B cell (primary cell): ENCODE data around the gene LRRC55. TPM values are rescaled to one million over a fixed set of nuclear protein-coding genes. Genes with fewer than 3 reads are reported as not detected.

Source experiments
- ATAC-seq: fragments of 200-7000 bp; cut with Tn5 transposase; one replicate; pipeline ENCODE4 v1.10.0; 2021; ENCODE audit warnings: low read depth, mild to moderate bottlenecking, moderate number of reproducible peaks, moderate library complexity
- CTCF ChIA-PET: fragments of 350-600 bp; sonication (Branson Sonifier 250); formaldehyde crosslinking; loops from one replicate; lab custom pipeline; 2021; ENCODE audit warnings: antibody characterized with exemption, inconsistent platforms; lab: Charles Lee
- POLR2A ChIA-PET: fragments of 350-600 bp; sonication (Branson Sonifier 250); formaldehyde crosslinking; loops from one replicate; lab custom pipeline; 2021; ENCODE audit warnings: antibody characterized with exemption; lab: Charles Lee
- DNase-seq: peaks from one replicate; pipeline ENCODE4 v3.0.0; 2013
- H2AFZ ChIP-seq: 2 replicates; pipeline ENCODE4 v1.6.1; 2012; ENCODE audit warnings: mild to moderate bottlenecking, low read depth, low read length; ENCODE audit not compliant: insufficient read depth, poor library complexity, severe bottlenecking
- H3K27ac ChIP-seq, 2 donors: 1 replicate in 1 of 2; 2 replicates in 1 of 2; pipeline ENCODE4 v1.5.1; 2012 to 2013; ENCODE audit warnings: low read length in 2 of 2, mild to moderate bottlenecking in 2 of 2, moderate library complexity in 1 of 2
- H3K27me3 ChIP-seq, 4 experiments: fragments of 200-600 bp in 1 of 4; sonication (generic) in 1 of 4; replicated peaks in 1 of 4; 1 replicate in 2 of 4; 2 replicates in 2 of 4; pipeline versions ENCODE4 v1.6.1 to v1.7.0; 2013 to 2016; ENCODE audit warnings: low read length in 3 of 4, mild to moderate bottlenecking in 2 of 4, mixed read lengths in 1 of 4, moderate library complexity in 1 of 4; ENCODE audit not compliant: insufficient read depth in 4 of 4, control insufficient read depth in 3 of 4; ENCODE audit errors: control extremely low read depth in 1 of 4
- H3K36me3 ChIP-seq, 2 experiments: replicated peaks in 1 of 2; 1 replicate in 1 of 2; 2 replicates in 1 of 2; pipeline versions ENCODE4 v1.6.1 to v1.7.1; 2013; ENCODE audit warnings: low read length in 1 of 2; ENCODE audit not compliant: insufficient read depth in 2 of 2, control insufficient read depth in 1 of 2; ENCODE audit errors: control extremely low read depth in 1 of 2, extremely low read depth in 1 of 2
- H3K4me1 ChIP-seq, 2 donors: fragments of 200-600 bp in 1 of 2; sonication (generic) in 1 of 2; 1 replicate in 1 of 2; 2 replicates in 1 of 2; pipeline versions ENCODE4 v1.5.1 to v1.6.1; 2013 to 2017; ENCODE audit warnings: low read length in 2 of 2; ENCODE audit not compliant: control insufficient read depth in 2 of 2, insufficient read depth in 2 of 2
- H3K4me2 ChIP-seq: replicated peaks from 2 replicates; pipeline ENCODE3; 2012; ENCODE audit warnings: mild to moderate bottlenecking, low read depth, low read length; ENCODE audit not compliant: poor library complexity, severe bottlenecking
- H3K4me3 ChIP-seq, 5 experiments: fragments of 200-600 bp in 1 of 5; sonication (generic) in 1 of 5; 1 replicate in 3 of 5; 2 replicates in 2 of 5; pipeline versions ENCODE4 v1.5.1 to v1.7.0; 2011 to 2016; ENCODE audit warnings: low read length in 4 of 5, mild to moderate bottlenecking in 4 of 5, low read depth in 2 of 5, control low read depth in 1 of 5, moderate library complexity in 1 of 5; ENCODE audit not compliant: insufficient read depth in 1 of 5; ENCODE audit errors: control extremely low read depth in 1 of 5, extremely low read depth in 1 of 5
- H3K79me2 ChIP-seq: fragments of 200-600 bp; sonication (generic); one replicate; pipeline ENCODE4 v1.6.0; 2016; ENCODE audit warnings: low read length; ENCODE audit not compliant: control insufficient read depth, insufficient read depth
- H3K9ac ChIP-seq: fragments of 200-600 bp; sonication (generic); 2 replicates; pipeline ENCODE4 v1.6.1; 2017; ENCODE audit warnings: mild to moderate bottlenecking, low read length, moderate library complexity
- H3K9me3 ChIP-seq, 3 donors: one replicate each; pipeline versions ENCODE4 v1.6.1 to v1.7.1; 2013; ENCODE audit warnings: low read length in 2 of 3; ENCODE audit not compliant: control insufficient read depth in 2 of 3, insufficient read depth in 1 of 3; ENCODE audit errors: control extremely low read depth in 1 of 3
- H4K20me1 ChIP-seq: 2 replicates; pipeline ENCODE4 v1.6.0; 2012; ENCODE audit warnings: mild to moderate bottlenecking, low read length; ENCODE audit not compliant: insufficient read depth, control insufficient read depth, poor library complexity, severe bottlenecking
- H3K27ac Mint-ChIP-seq: one replicate; pipeline ENCODE4 v1.8.0; 2021; ENCODE audit warnings: mixed read lengths
- H3K27me3 Mint-ChIP-seq: one replicate; pipeline ENCODE4 v1.8.0; 2021; ENCODE audit warnings: mixed read lengths
- H3K4me1 Mint-ChIP-seq: one replicate; pipeline ENCODE4 v1.8.0; 2021; ENCODE audit warnings: mixed read lengths
- H3K4me3 Mint-ChIP-seq: one replicate; pipeline ENCODE4 v1.8.0; 2021; ENCODE audit warnings: mixed read lengths
- H3K9me3 Mint-ChIP-seq: one replicate; pipeline ENCODE4 v1.8.0; 2022; ENCODE audit warnings: mixed read lengths; ENCODE audit not compliant: insufficient read depth
- EZH2 ChIP-seq: IDR thresholded peaks from 2 replicates; pipeline ENCODE4 v1.6.1; 2012; ENCODE audit warnings: borderline replicate concordance, low read depth, mild to moderate bottlenecking, moderate library complexity, low read length; ENCODE audit not compliant: insufficient read depth, poor library complexity, severe bottlenecking
- WGBS: methylation state at CpG from one replicate; pipeline ENCODE4 v1.1.5; 2013; ENCODE audit warnings: missing lambda C conversion rate; ENCODE audit not compliant: insufficient coverage; 5-methylcytosine and 5-hydroxymethylcytosine counted together
- intact Hi-C: fragments of 100-400 bp; cut with micrococcal nuclease; formaldehyde crosslinking; loops from one replicate; pipeline ENCODE4 v1.10.0; 2022
- polyA plus RNA-seq: library from polyadenylated mRNA; depleted of rRNA; stranded (reverse); fragments of >200 nt; gene quantifications from 2 replicates; pipeline ENCODE4 v1.2.3, GENCODE V29; 2012
- total RNA-seq, 2 donors: library from RNA; stranded (reverse); fragments of 120-200 nt in 1 of 2; gene quantifications; 1 replicate in 1 of 2; 2 replicates in 1 of 2; pipeline versions ENCODE4 v1.2.3 to v1.2.4, GENCODE V29; 2013 to 2022
- TF ChIP-seq, protein P1 (sequence below): fragments of 200-600 bp; IDR thresholded peaks from one replicate; pipeline ENCODE4 v1.8.0; 2022; ENCODE audit warnings: antibody characterized with exemption, mild to moderate bottlenecking

The LRRC55 gene
- total and polyA plus RNA-seq, 2 donors (not counting 1 experiment from before 2014, with no cell fraction given): not detected

DNA sequence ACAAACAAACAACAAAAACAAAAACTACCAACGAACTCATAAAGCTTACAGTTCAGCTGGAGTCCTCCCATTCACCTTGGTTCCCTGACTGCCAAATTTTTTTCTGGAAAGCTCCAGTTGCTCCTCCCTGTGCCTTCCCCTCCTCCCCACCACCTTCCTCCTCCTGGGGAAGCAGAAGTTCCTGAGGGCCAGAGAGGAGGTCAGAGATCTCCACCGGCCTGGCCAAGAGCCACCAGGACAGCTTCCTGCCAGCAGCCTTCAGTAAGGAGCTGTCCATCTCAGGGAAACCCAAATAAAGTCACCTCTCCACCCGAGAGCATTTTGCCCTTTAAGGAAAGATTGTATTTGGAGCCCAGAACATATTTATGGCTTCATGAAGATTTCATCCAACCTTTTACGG is 35.3 kb downstream of the LRRC55 start:
- Mint-ChIP-seq H3K4me3 (no peak overlapping the region), H3K27ac (no peak overlapping the region)

DNA sequence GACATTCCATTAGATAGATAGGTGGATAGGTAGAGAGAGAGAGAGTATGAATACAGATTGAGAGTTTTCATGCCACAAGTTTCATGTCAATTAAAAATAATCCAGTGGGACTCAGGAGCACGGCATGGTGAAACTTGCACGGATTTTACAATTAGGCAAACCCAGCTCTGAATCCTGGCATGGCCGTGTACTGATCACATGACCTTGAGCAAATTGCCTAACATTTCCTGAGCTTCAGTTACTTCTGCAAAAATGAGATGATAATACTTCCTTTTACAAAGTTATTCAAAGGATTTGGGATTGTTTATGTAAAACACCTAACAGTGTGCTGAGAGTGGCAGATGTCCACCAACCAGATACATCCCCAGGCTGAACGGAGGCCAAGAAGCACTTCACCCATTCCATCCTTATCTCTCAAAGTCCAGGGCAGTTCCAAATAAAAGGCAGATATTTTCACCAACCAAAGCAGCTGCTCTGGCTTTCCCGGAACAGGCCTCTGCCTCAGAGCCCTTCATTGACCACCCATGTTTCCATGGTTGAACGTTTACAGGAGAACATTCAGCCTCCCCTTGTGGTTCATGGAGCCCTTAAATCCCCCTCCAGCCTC is 37.4 kb downstream of the LRRC55 start:
- no peak overlapping the region for H3K9ac ChIP-seq
- no peak overlapping the region for H3K27ac Mint-ChIP-seq
- H3K27me3 Mint-ChIP-seq: peaks cover 10% of the 10 kb centered on the region
- H3K4me1 ChIP-seq: no peaks in the 10 kb centered on the region
- no peaks in the 10 kb centered on the region for H3K79me2 ChIP-seq
- H3K4me2 ChIP-seq: no peak overlapping the region
- H3K9me3 Mint-ChIP-seq: no peaks in the 10 kb centered on the region
- H3K4me1 Mint-ChIP-seq: no peaks in the 10 kb centered on the region
- no peaks in the 10 kb centered on the region for H3K36me3 ChIP-seq
- no peak for DNase-seq
- H3K27me3 ChIP-seq: peaks cover 0 to 5% (median 0%) of the 10 kb centered on the region in 4 experiments
- H3K9me3 ChIP-seq: no peaks in the 10 kb centered on the region
- intact Hi-C loops: no loop called here
- H4K20me1 ChIP-seq: no peaks in the 10 kb centered on the region
- ChIA-PET POLR2A (no interaction called here), CTCF (no interaction called here)
- 54% methylated on average over 5 of the region's 6 CpGs for WGBS
- ATAC-seq: no peak
- no peak overlapping the region for H3K4me3 ChIP-seq
- H3K4me3 Mint-ChIP-seq: no peak overlapping the region
- TF ChIP-seq EZH2: no peak
- TF ChIP-seq, protein P1, sequence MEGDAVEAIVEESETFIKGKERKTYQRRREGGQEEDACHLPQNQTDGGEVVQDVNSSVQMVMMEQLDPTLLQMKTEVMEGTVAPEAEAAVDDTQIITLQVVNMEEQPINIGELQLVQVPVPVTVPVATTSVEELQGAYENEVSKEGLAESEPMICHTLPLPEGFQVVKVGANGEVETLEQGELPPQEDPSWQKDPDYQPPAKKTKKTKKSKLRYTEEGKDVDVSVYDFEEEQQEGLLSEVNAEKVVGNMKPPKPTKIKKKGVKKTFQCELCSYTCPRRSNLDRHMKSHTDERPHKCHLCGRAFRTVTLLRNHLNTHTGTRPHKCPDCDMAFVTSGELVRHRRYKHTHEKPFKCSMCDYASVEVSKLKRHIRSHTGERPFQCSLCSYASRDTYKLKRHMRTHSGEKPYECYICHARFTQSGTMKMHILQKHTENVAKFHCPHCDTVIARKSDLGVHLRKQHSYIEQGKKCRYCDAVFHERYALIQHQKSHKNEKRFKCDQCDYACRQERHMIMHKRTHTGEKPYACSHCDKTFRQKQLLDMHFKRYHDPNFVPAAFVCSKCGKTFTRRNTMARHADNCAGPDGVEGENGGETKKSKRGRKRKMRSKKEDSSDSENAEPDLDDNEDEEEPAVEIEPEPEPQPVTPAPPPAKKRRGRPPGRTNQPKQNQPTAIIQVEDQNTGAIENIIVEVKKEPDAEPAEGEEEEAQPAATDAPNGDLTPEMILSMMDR: no peak
- no peak overlapping the region for H3K27ac ChIP-seq
- H2AFZ ChIP-seq: no peak overlapping the region

More for the DNA sequence above, 35.3 kb downstream of the LRRC55 start:
- Mint-ChIP-seq H3K27me3 (peaks cover 10% of the 10 kb centered on the region), H3K9me3 (no peaks in the 10 kb centered on the region), H3K4me1 (no peaks in the 10 kb centered on the region)
- WGBS: 66% methylated on average over 4 of the region's 4 CpGs
- ChIA-PET CTCF (no interaction called here), POLR2A (no interaction called here)
- H3K27ac ChIP-seq: no peak overlapping the region
- H3K79me2 ChIP-seq: no peaks in the 10 kb centered on the region
- TF ChIP-seq, protein P1: no peak
- TF ChIP-seq EZH2: no peak
- no peak overlapping the region for H3K9ac ChIP-seq
- ATAC-seq (no peak), DNase-seq (no peak)
- intact Hi-C loops: no loop called here
- H3K36me3 ChIP-seq: no peaks in the 10 kb centered on the region
- H2AFZ ChIP-seq: no peak overlapping the region
- no peak overlapping the region for H3K4me2 ChIP-seq
- no peaks in the 10 kb centered on the region for H3K4me1 ChIP-seq
- no peak overlapping the region for H3K4me3 ChIP-seq
- no peaks in the 10 kb centered on the region for H3K9me3 ChIP-seq
- H4K20me1 ChIP-seq: no peaks in the 10 kb centered on the region
- H3K27me3 ChIP-seq: no peaks in the 10 kb centered on the region
